Activated T-cell treated with anti-CD3 and anti-CD28 coated beads, Interleukin-2, amount 50 U/mL, for 1 hour (primary cell): ENCODE data around the gene MARCHF6.
"Not testable (repeated sequence)": the region's sequence is repeated elsewhere in the genome, so short reads cannot be mapped to it uniquely, and the experiment has no call there.

ENCODE experiments used
- DNase-seq: peaks from one replicate; pipeline ENCODE4 v3.0.0-alpha.2; 2020

Gene MARCHF6

GRCh38 chr5:10324518-10325370 lies 28.8 kb upstream of the MARCHF6 start:
- DNase-seq: no peak

GRCh38 chr5:10328323-10328722 lies 25.2 kb upstream of the MARCHF6 start:
- DNase-seq: no peak

- DNase-seq: no peak
Measured at GRCh38 chr5:10329446-10329819, 24.1 kb upstream of the MARCHF6 start.

- no peak for DNase-seq
Measured at GRCh38 chr5:10329820-10330481, 23.5 kb upstream of the MARCHF6 start.

- DNase-seq: no peak
Measured at GRCh38 chr5:10330511-10331230, 22.8 kb upstream of the MARCHF6 start.

GRCh38 chr5:10331341-10331796 lies 22.1 kb upstream of the MARCHF6 start:
- no peak for DNase-seq

- no peak for DNase-seq
Measured at GRCh38 chr5:10332301-10332700, 21.2 kb upstream of the MARCHF6 start.

GRCh38 chr5:10333154-10334006 lies 20.1 kb upstream of the MARCHF6 start:
- DNase-seq: peak; percentile 24

GRCh38 chr5:10334831-10335230 lies 18.7 kb upstream of the MARCHF6 start:
- no peak for DNase-seq

- no peak for DNase-seq
Measured at GRCh38 chr5:10335711-10336470, 17.6 kb upstream of the MARCHF6 start.

GRCh38 chr5:10337107-10337506 lies 16.4 kb upstream of the MARCHF6 start:
- DNase-seq: no peak

GRCh38 chr5:10337986-10338385 lies 15.5 kb upstream of the MARCHF6 start:
- no peak for DNase-seq

GRCh38 chr5:10338686-10339057 lies 14.8 kb upstream of the MARCHF6 start:
- no peak for DNase-seq

- DNase-seq: no peak
Measured at GRCh38 chr5:10339058-10339811, 14.3 kb upstream of the MARCHF6 start.

- DNase-seq: no peak
Measured at GRCh38 chr5:10339958-10340357, 13.5 kb upstream of the MARCHF6 start.

- no peak for DNase-seq
Measured at GRCh38 chr5:10343486-10343885, 10.0 kb upstream of the MARCHF6 start.

- not testable (repeated sequence) for DNase-seq
Measured at GRCh38 chr5:10344461-10345106, 8.9 kb upstream of the MARCHF6 start.

- no peak for DNase-seq
Measured at GRCh38 chr5:10348258-10348657, 5.2 kb upstream of the MARCHF6 start.

GRCh38 chr5:10351199-10351905 lies 2.1 kb upstream of the MARCHF6 start:
- DNase-seq: no peak

- no peak for DNase-seq
Measured at GRCh38 chr5:10351919-10352318, 1.6 kb upstream of the MARCHF6 start.
